Measurements from ENCODE around the gene ZMIZ1.

ZMIZ1 gene

GRCh38 chr10:79187121-79187940 is 118.6 kb downstream of the ZMIZ1 start:
- DNase-seq (ENCODE audit: low read depth in 3 of 3), result no peak

- DNase-seq (ENCODE audit: low read depth in 3 of 3), result no peak
Observed at GRCh38 chr10:79188154-79188965, 119.6 kb downstream of the ZMIZ1 start.

GRCh38 chr10:79189181-79189580 is 120.4 kb downstream of the ZMIZ1 start:
- DNase-seq (ENCODE audit: low read depth in 3 of 3), result no peak

- no peak for DNase-seq (ENCODE audit: low read depth in 3 of 3)
Observed at GRCh38 chr10:79189853-79190435, 121.2 kb downstream of the ZMIZ1 start.

- DNase-seq (ENCODE audit: low read depth in 3 of 3), result no peak
Observed at GRCh38 chr10:79190740-79191261, 122.0 kb downstream of the ZMIZ1 start.

GRCh38 chr10:79191951-79192676 is 123.3 kb downstream of the ZMIZ1 start:
- DNase-seq (ENCODE audit: low read depth in 3 of 3), result no peak

GRCh38 chr10:79192677-79193003 is 123.9 kb downstream of the ZMIZ1 start:
- no peak for DNase-seq (ENCODE audit: low read depth in 3 of 3)

- DNase-seq (ENCODE audit: low read depth in 3 of 3), result no peak
Observed at GRCh38 chr10:79193694-79194382, 125.1 kb downstream of the ZMIZ1 start.

GRCh38 chr10:79195091-79195923 is 126.5 kb downstream of the ZMIZ1 start:
- DNase-seq (ENCODE audit: low read depth in 3 of 3), result peak; percentile 68 to 72 (median 68)

GRCh38 chr10:79196470-79197461 is 128.0 kb downstream of the ZMIZ1 start:
- peak; percentile 38 to 76 (median 70) for DNase-seq (ENCODE audit: low read depth in 3 of 3)

- DNase-seq (ENCODE audit: low read depth in 3 of 3), result no peak
Observed at GRCh38 chr10:79197558-79197957, 128.8 kb downstream of the ZMIZ1 start.

GRCh38 chr10:79200346-79200745 is 131.6 kb downstream of the ZMIZ1 start:
- no peak for DNase-seq (ENCODE audit: low read depth in 3 of 3)

GRCh38 chr10:79201706-79202105 is 132.9 kb downstream of the ZMIZ1 start:
- no peak for DNase-seq (ENCODE audit: low read depth in 3 of 3)

GRCh38 chr10:79202188-79203013 is 133.6 kb downstream of the ZMIZ1 start:
- DNase-seq (ENCODE audit: low read depth in 3 of 3), result peak; percentile 13 to 26 (median 17)

- no peak for DNase-seq (ENCODE audit: low read depth in 3 of 3)
Observed at GRCh38 chr10:79203014-79203644, 134.4 kb downstream of the ZMIZ1 start.

GRCh38 chr10:79203833-79204232 is 135.1 kb downstream of the ZMIZ1 start:
- no peak for DNase-seq (ENCODE audit: low read depth in 3 of 3)

- no peak for DNase-seq (ENCODE audit: low read depth in 3 of 3)
Observed at GRCh38 chr10:79206300-79207095, 137.7 kb downstream of the ZMIZ1 start.

Data from stimulated activated CD4-positive, alpha-beta T cell treated with anti-CD3 and anti-CD28 coated beads, TNF-alpha, amount 100 ng/mL, for 48 hours (primary cell).